Sigmoid colon (tissue), 4 donors: ENCODE data around the gene ESR2.

Experiments
- CTCF ChIP-seq, 4 experiments: fragments of 450-650 bp in 3 of 4; fragments of 200-600 bp in 1 of 4; IDR thresholded peaks; one replicate each; pipeline ENCODE4 v1.5.1; 2016 to 2019; ENCODE audit warnings: antibody characterized with exemption in 4 of 4, mild to moderate bottlenecking in 3 of 4, moderate library complexity in 2 of 4
- POLR2AphosphoS5 ChIP-seq, 4 donors: sonication (generic); formaldehyde crosslinking; IDR thresholded peaks; one replicate each; pipeline ENCODE4 v1.6.1; 2017; ENCODE audit warnings: antibody characterized with exemption in 4 of 4

DNA sequence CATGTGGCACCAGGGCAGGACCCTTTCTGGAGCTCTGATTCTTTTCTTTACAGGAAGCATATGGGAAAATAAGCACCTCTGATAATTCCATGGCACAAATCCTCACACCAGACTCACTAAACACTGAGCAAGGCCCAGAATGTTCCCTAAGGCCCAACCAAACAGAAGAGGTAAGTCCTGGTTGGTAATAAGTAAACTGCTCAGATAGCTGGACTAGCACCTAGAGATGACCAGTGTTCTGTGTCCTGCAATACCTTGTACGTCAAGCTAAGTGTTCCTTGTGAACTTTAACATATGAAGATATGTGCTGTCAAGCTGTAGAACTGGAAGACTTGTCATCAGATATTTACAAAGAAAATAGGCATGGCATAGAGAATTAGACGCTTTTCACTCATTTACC is 186.7 kb downstream of the ESR2 start:
- TF ChIP-seq CTCF (IDR thresholded peaks at IDR 0.05) (no peak), POLR2AphosphoS5 (IDR thresholded peaks at IDR 0.05) (no peak)
